ENCODE data around the gene BHLHE23. TPM values are rescaled to one million over a fixed set of nuclear protein-coding genes. Genes with fewer than 3 reads are reported as not detected.

BHLHE23 gene
- total RNA-seq, 2 donors from 2014 or later = not detected

GRCh38 chr20:63009988-63010769 lies 3.4 kb upstream of the BHLHE23 start:
- H3K9me3 ChIP-seq = peaks cover 11% of the 10 kb centered on the region
- peaks cover 21% of the 10 kb centered on the region for H3K27me3 ChIP-seq (replicated peaks; ENCODE audit: insufficient read depth)
- no peak overlapping the region for H3K27ac ChIP-seq
- ATAC-seq (ENCODE audit: insufficient number of reproducible peaks, low FRiP score, low read depth) (no peak), DNase-seq (ENCODE audit: low spot score) (no peak)
- no peak for TF ChIP-seq CTCF (IDR thresholded peaks at IDR 0.05)
- H3K4me3 ChIP-seq = peak overlapping the region; percentile 17
- no peaks in the 10 kb centered on the region for H3K36me3 ChIP-seq
- peaks cover 9 to 26% of the 10 kb centered on the region in 2 donors for H3K4me1 ChIP-seq (ENCODE audit: control insufficient read depth in 1 of 2, low read depth in 2 of 2)

GRCh38 chr20:63009045-63009961 lies 2.5 kb upstream of the BHLHE23 start:
- no peaks in the 10 kb centered on the region for H3K36me3 ChIP-seq
- peak; percentile 94 for TF ChIP-seq CTCF (IDR thresholded peaks at IDR 0.05)
- H3K9me3 ChIP-seq = peaks cover 11% of the 10 kb centered on the region
- H3K4me1 ChIP-seq (ENCODE audit: control insufficient read depth in 1 of 2, low read depth in 2 of 2) = peaks cover 9 to 26% of the 10 kb centered on the region in 2 donors
- peaks cover 28% of the 10 kb centered on the region for H3K27me3 ChIP-seq (replicated peaks; ENCODE audit: insufficient read depth)
- no peak overlapping the region for H3K27ac ChIP-seq
- ATAC-seq (ENCODE audit: insufficient number of reproducible peaks, low FRiP score, low read depth) = no peak
- no peak for DNase-seq (ENCODE audit: low spot score)
- H3K4me3 ChIP-seq = peak overlapping the region; percentile 43

- no peak for ATAC-seq (ENCODE audit: insufficient number of reproducible peaks, low FRiP score, low read depth)
- DNase-seq (ENCODE audit: low spot score) = no peak
- peaks cover 9 to 26% of the 10 kb centered on the region in 2 donors for H3K4me1 ChIP-seq (ENCODE audit: control insufficient read depth in 1 of 2, low read depth in 2 of 2)
- peaks cover 7% of the 10 kb centered on the region for H3K9me3 ChIP-seq
- peak overlapping the region; percentile 43 for H3K4me3 ChIP-seq
- H3K27ac ChIP-seq = no peak overlapping the region
- TF ChIP-seq CTCF (IDR thresholded peaks at IDR 0.05) = no peak
- H3K36me3 ChIP-seq = no peaks in the 10 kb centered on the region
- peaks cover 28% of the 10 kb centered on the region for H3K27me3 ChIP-seq (replicated peaks; ENCODE audit: insufficient read depth)
These were observed 1.8 kb upstream of the BHLHE23 start for GRCh38 chr20:63008541-63009044.

- no peak for TF ChIP-seq CTCF (IDR thresholded peaks at IDR 0.05)
- H3K4me3 ChIP-seq = no peak overlapping the region
- ATAC-seq (ENCODE audit: insufficient number of reproducible peaks, low FRiP score, low read depth) (no peak), DNase-seq (ENCODE audit: low spot score) (no peak)
- H3K36me3 ChIP-seq = no peaks in the 10 kb centered on the region
- H3K27ac ChIP-seq = no peak overlapping the region
- H3K27me3 ChIP-seq (replicated peaks; ENCODE audit: insufficient read depth) = peaks cover 32% of the 10 kb centered on the region
- no peaks in the 10 kb centered on the region for H3K9me3 ChIP-seq
- peaks cover 9 to 26% of the 10 kb centered on the region in 2 donors for H3K4me1 ChIP-seq (ENCODE audit: control insufficient read depth in 1 of 2, low read depth in 2 of 2)
These were observed 1.1 kb upstream of the BHLHE23 start for GRCh38 chr20:63007646-63008488.

Data from thoracic aorta (tissue), 2 donors.